ENCODE data around the gene ZNF511.
"Not testable (repeated sequence)": the region's sequence is repeated elsewhere in the genome, so short reads cannot be mapped to it uniquely, and the experiment has no call there.

The ZNF511 gene

GRCh38 chr10:133310789-133311188 is 2.1 kb downstream of the ZNF511 start:
- H3K27me3 ChIP-seq (ENCODE audit: control insufficient read depth in 1 of 2, insufficient read depth in 2 of 2, low read length in 2 of 2): no peaks in the 10 kb centered on the region
- peaks cover 30% of the 10 kb centered on the region for H3K36me3 ChIP-seq (ENCODE audit: insufficient read depth, low read length)
- H3K9me3 ChIP-seq (ENCODE audit: low read length): no peaks in the 10 kb centered on the region
- no peak overlapping the region for H3K27ac ChIP-seq (ENCODE audit: low read depth, low read length)
- H3K4me3 ChIP-seq (ENCODE audit: low read depth in 1 of 2, low read length in 2 of 2): no peak overlapping the region
- H3K4me1 ChIP-seq (ENCODE audit: insufficient read depth, low read length): peaks cover 19% of the 10 kb centered on the region
- no peak overlapping the region for H3K9ac ChIP-seq (ENCODE audit: low read length)

DNA sequence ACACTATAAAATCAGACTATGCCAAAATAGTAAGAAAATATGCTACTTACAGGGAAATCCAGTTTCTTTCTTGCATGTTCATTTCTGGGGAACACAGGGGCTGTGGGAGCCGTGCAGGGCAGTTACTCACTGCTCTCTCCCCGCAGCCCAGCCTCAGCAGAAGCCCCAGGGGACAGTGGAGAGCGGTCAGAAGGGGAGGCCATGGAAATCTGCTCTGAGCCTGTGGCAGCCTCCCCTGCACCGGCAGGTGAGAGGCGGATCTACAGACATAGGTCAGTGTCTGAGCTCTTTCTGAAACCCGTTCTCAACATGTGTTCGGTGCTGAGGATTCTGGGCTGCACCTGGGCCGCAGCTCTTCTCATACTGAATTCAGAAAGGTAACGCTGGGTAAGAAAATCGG is 2.9 kb downstream of the ZNF511 start:
- Histone ChIP-seq H3K27ac (ENCODE audit: low read depth, low read length) (no peak overlapping the region), H3K4me1 (ENCODE audit: insufficient read depth, low read length) (peaks cover 13% of the 10 kb centered on the region), H3K27me3 (ENCODE audit: control insufficient read depth in 1 of 2, insufficient read depth in 2 of 2, low read length in 2 of 2) (no peaks in the 10 kb centered on the region), H3K36me3 (ENCODE audit: insufficient read depth, low read length) (peaks cover 30% of the 10 kb centered on the region), H3K9me3 (ENCODE audit: low read length) (no peaks in the 10 kb centered on the region), H3K4me3 (ENCODE audit: low read depth in 1 of 2, low read length in 2 of 2) (no peak overlapping the region), H3K9ac (ENCODE audit: low read length) (no peak overlapping the region)

DNA sequence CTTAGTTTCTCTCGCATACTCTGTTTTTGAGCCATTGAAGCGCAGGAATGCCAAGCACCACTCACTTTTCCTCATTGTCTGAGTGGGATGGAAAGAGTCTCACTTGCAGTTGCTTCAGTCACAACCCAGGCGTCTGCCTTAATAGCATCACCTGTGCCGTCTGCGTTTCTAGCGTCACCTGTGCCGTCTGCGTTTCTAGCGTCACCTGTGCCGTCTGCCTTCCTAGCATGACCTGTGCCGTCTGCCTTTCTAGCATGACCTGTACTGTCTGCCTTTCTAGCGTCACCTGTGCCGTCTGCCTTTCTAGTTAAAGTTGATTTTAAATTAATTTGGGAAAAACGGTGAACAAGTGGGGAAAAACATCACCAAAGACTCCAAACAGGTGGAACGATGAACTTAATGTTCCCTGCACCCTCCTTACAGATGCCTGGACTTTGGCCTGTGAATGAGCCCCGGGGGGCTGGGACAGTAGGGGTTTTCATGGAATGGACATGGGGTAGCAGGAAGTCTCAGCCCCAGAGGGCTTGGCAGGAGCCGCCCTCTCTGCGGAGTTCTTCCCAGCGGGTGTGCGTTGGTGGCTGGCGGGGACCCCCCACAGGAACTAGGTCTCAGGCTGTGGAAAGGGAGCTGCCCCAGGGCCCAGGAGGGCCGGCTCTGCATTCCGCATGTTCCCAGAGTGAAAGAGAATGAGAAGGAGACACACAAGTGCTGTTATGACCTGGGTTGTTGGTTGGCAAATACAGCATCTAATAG is 3.5 kb downstream of the ZNF511 start:
- no peak overlapping the region for H3K4me3 ChIP-seq (ENCODE audit: low read depth in 1 of 2, low read length in 2 of 2)
- H3K4me1 ChIP-seq (ENCODE audit: insufficient read depth, low read length): peaks cover 8% of the 10 kb centered on the region
- H3K27me3 ChIP-seq (ENCODE audit: control insufficient read depth in 1 of 2, insufficient read depth in 2 of 2, low read length in 2 of 2): no peaks in the 10 kb centered on the region
- H3K9me3 ChIP-seq (ENCODE audit: low read length): no peaks in the 10 kb centered on the region
- peaks cover 30% of the 10 kb centered on the region for H3K36me3 ChIP-seq (ENCODE audit: insufficient read depth, low read length)
- no peak overlapping the region for H3K9ac ChIP-seq (ENCODE audit: low read length)
- H3K27ac ChIP-seq (ENCODE audit: low read depth, low read length): no peak overlapping the region

GRCh38 chr10:133312769-133313145 is 4.0 kb downstream of the ZNF511 start:
- Histone ChIP-seq H3K27ac (ENCODE audit: low read depth, low read length) (no peak overlapping the region), H3K9ac (ENCODE audit: low read length) (no peak overlapping the region), H3K9me3 (ENCODE audit: low read length) (no peaks in the 10 kb centered on the region), H3K4me1 (ENCODE audit: insufficient read depth, low read length) (peaks cover 2% of the 10 kb centered on the region), H3K27me3 (ENCODE audit: control insufficient read depth in 1 of 2, insufficient read depth in 2 of 2, low read length in 2 of 2) (no peaks in the 10 kb centered on the region), H3K4me3 (ENCODE audit: low read depth in 1 of 2, low read length in 2 of 2) (no peak overlapping the region), H3K36me3 (ENCODE audit: insufficient read depth, low read length) (peaks cover 30% of the 10 kb centered on the region)

GRCh38 chr10:133313192-133313591 is 4.5 kb downstream of the ZNF511 start:
- Histone ChIP-seq H3K36me3 (ENCODE audit: insufficient read depth, low read length) (peaks cover 30% of the 10 kb centered on the region), H3K9ac (ENCODE audit: low read length) (no peak overlapping the region), H3K4me1 (ENCODE audit: insufficient read depth, low read length) (no peaks in the 10 kb centered on the region), H3K27ac (ENCODE audit: low read depth, low read length) (no peak overlapping the region), H3K9me3 (ENCODE audit: low read length) (no peaks in the 10 kb centered on the region), H3K4me3 (ENCODE audit: low read depth in 1 of 2, low read length in 2 of 2) (no peak overlapping the region), H3K27me3 (ENCODE audit: control insufficient read depth in 1 of 2, insufficient read depth in 2 of 2, low read length in 2 of 2) (no peaks in the 10 kb centered on the region)

DNA sequence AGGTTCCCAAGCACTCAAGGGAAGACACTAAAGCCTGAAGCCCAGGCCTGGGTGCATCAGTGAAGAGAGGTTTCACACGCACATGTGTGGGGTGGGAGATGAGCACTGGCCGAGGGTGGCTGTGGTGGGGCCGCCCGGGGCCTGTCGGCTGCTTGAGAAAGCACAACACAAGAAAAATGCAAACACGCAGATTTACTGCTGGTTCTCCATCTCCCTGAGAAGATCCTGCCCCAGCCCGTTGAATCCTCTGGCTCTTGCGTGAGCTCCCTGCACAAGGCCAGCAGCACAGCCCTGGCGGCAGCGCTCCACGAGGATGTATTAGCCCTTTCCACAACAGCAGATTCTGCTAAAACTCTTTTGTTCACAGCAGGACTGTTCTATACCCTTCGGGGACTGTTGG is 6.2 kb downstream of the ZNF511 start:
- Histone ChIP-seq H3K27me3 (ENCODE audit: control insufficient read depth in 1 of 2, insufficient read depth in 2 of 2, low read length in 2 of 2) (peaks cover 0 to 13% of the 10 kb centered on the region in 2 donors), H3K36me3 (ENCODE audit: insufficient read depth, low read length) (peaks cover 24% of the 10 kb centered on the region), H3K9me3 (ENCODE audit: low read length) (no peaks in the 10 kb centered on the region), H3K9ac (ENCODE audit: low read length) (no peak overlapping the region), H3K27ac (ENCODE audit: low read depth, low read length) (no peak overlapping the region), H3K4me1 (ENCODE audit: insufficient read depth, low read length) (no peaks in the 10 kb centered on the region), H3K4me3 (ENCODE audit: low read depth in 1 of 2, low read length in 2 of 2) (no peak overlapping the region)

GRCh38 chr10:133315847-133316246 is 7.1 kb downstream of the ZNF511 start:
- Histone ChIP-seq H3K9ac (ENCODE audit: low read length) (no peak overlapping the region), H3K36me3 (ENCODE audit: insufficient read depth, low read length) (peaks cover 15% of the 10 kb centered on the region), H3K4me1 (ENCODE audit: insufficient read depth, low read length) (no peaks in the 10 kb centered on the region), H3K27me3 (ENCODE audit: control insufficient read depth in 1 of 2, insufficient read depth in 2 of 2, low read length in 2 of 2) (peaks cover 0 to 13% of the 10 kb centered on the region in 2 donors), H3K27ac (ENCODE audit: low read depth, low read length) (no peak overlapping the region), H3K9me3 (ENCODE audit: low read length) (no peaks in the 10 kb centered on the region), H3K4me3 (ENCODE audit: low read depth in 1 of 2, low read length in 2 of 2) (no peak overlapping the region)

- no peak overlapping the region for H3K9ac ChIP-seq (ENCODE audit: low read length)
- H3K4me1 ChIP-seq (ENCODE audit: insufficient read depth, low read length): no peaks in the 10 kb centered on the region
- H3K4me3 ChIP-seq (ENCODE audit: low read depth in 1 of 2, low read length in 2 of 2): no peak overlapping the region
- H3K36me3 ChIP-seq (ENCODE audit: insufficient read depth, low read length): peaks cover 15% of the 10 kb centered on the region
- no peaks in the 10 kb centered on the region for H3K9me3 ChIP-seq (ENCODE audit: low read length)
- H3K27me3 ChIP-seq (ENCODE audit: control insufficient read depth in 1 of 2, insufficient read depth in 2 of 2, low read length in 2 of 2): peaks cover 0 to 13% of the 10 kb centered on the region in 2 donors
- no peak overlapping the region for H3K27ac ChIP-seq (ENCODE audit: low read depth, low read length)
Measured at GRCh38 chr10:133316266-133316665, 7.6 kb downstream of the ZNF511 start.

GRCh38 chr10:133316732-133317131 is 8.0 kb downstream of the ZNF511 start:
- no peak overlapping the region for H3K9ac ChIP-seq (ENCODE audit: low read length)
- H3K27me3 ChIP-seq (ENCODE audit: control insufficient read depth in 1 of 2, insufficient read depth in 2 of 2, low read length in 2 of 2): peaks cover 0 to 13% of the 10 kb centered on the region in 2 donors
- peaks cover 12% of the 10 kb centered on the region for H3K36me3 ChIP-seq (ENCODE audit: insufficient read depth, low read length)
- H3K4me1 ChIP-seq (ENCODE audit: insufficient read depth, low read length): no peaks in the 10 kb centered on the region
- H3K27ac ChIP-seq (ENCODE audit: low read depth, low read length): no peak overlapping the region
- no peak overlapping the region for H3K4me3 ChIP-seq (ENCODE audit: low read depth in 1 of 2, low read length in 2 of 2)
- H3K9me3 ChIP-seq (ENCODE audit: low read length): no peaks in the 10 kb centered on the region

DNA sequence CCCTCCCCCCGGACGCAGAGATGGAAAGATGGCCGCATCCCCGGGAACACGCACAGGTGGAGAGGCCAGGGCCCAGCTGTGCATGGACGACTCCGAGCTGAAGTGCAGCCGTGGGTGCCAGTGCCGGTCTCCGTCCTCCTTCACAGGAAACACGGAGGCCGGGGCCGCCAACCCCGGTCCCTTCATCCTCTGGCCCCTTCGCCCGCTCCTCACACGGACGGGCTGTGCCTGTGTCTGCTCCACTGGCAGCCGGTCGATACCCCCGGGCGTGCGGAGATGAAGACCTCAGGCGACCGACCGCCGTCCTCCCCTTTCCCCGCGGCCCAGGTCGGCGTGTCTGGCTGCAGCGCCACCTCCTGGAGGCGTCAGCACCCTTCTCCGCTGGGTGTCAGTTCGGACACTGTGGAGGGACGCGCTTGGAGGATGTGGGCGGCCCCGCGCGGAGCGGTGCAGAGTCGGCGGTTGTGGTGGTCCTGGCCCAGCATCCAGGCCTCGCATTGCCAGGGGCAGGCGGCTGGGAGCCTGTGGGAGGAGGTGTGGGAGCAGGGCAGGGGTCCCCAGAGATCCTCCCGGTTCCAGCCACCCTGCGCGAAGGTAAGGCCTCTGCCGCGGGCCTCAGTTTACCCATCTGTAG is 9.9 kb downstream of the ZNF511 start:
- H3K4me1 ChIP-seq (ENCODE audit: insufficient read depth, low read length): no peaks in the 10 kb centered on the region
- H3K9me3 ChIP-seq (ENCODE audit: low read length): no peaks in the 10 kb centered on the region
- peaks cover 0 to 13% of the 10 kb centered on the region in 2 donors for H3K27me3 ChIP-seq (ENCODE audit: control insufficient read depth in 1 of 2, insufficient read depth in 2 of 2, low read length in 2 of 2)
- no peaks in the 10 kb centered on the region for H3K36me3 ChIP-seq (ENCODE audit: insufficient read depth, low read length)
- no peak overlapping the region for H3K27ac ChIP-seq (ENCODE audit: low read depth, low read length)
- H3K4me3 ChIP-seq (ENCODE audit: low read depth in 1 of 2, low read length in 2 of 2): no peak overlapping the region
- H3K9ac ChIP-seq (ENCODE audit: low read length): no peak overlapping the region

- not testable (repeated sequence) for H3K9ac ChIP-seq (ENCODE audit: low read length); H3K4me3 ChIP-seq (ENCODE audit: low read depth in 1 of 2, low read length in 2 of 2); H3K36me3 ChIP-seq (ENCODE audit: insufficient read depth, low read length); H3K4me1 ChIP-seq (ENCODE audit: insufficient read depth, low read length); H3K27ac ChIP-seq (ENCODE audit: low read depth, low read length); H3K9me3 ChIP-seq (ENCODE audit: low read length)
- peaks cover under 1 to 26% of the 10 kb centered on the region in 2 donors for H3K27me3 ChIP-seq (ENCODE audit: control insufficient read depth in 1 of 2, insufficient read depth in 2 of 2, low read length in 2 of 2)
Measured at GRCh38 chr10:133320852-133321422, 12.2 kb downstream of the ZNF511 start.
